HCT116 (cell line): ENCODE results near the gene OSBPL1A. TPM values are rescaled to one million over a fixed set of nuclear protein-coding genes. Genes with fewer than 3 reads are reported as not detected.

Experiments used
- ATAC-seq: fragments of 200-7000 bp; cut with Tn5 transposase; 2 replicates; pipeline ENCODE4 v1.9.1; 2020; ENCODE audit warnings: mild to moderate bottlenecking, moderate library complexity
- BruUV-seq: library from RNA; stranded (reverse); fragments of 400-500 nt; replicated peaks from 2 replicates; lab custom pipeline; 2021; lab: Mats Ljungman, UMichigan
- CTCF ChIA-PET: fragments of 300-600 bp; sonication (Branson Sonifier 250); formaldehyde crosslinking; loops from one replicate; lab custom pipeline; 2021; ENCODE audit warnings: antibody characterized with exemption; lab: Charles Lee
- POLR2A ChIA-PET: fragments of 300-600, 350-600 bp; sonication (Branson Sonifier 250); formaldehyde crosslinking; loops from one replicate; lab custom pipeline; 2021; ENCODE audit warnings: antibody characterized with exemption; lab: Charles Lee
- RAD21 ChIA-PET, 2 experiments: fragments of 300-600 bp; sonication (Branson Sonifier 250); formaldehyde crosslinking; loops; one replicate each; lab custom pipeline; 2023; ENCODE audit warnings: low total read pairs in 2 of 2; ENCODE audit not compliant: uncharacterized antibody in 2 of 2, unreplicated experiment in 2 of 2, low non-redundant PET in 1 of 2; lab: Charles Lee
- DNase-seq: peaks from one replicate; pipeline ENCODE4 v3.0.0-alpha.2; 2010; ENCODE audit warnings: low read depth, low spot score
- H2AFZ ChIP-seq: fragments of 200-600 bp; shearing (Covaris generic), sonication (generic); 2 replicates; pipeline ENCODE4 v1.6.1; 2017; ENCODE audit warnings: low read depth, mixed run types, mixed read lengths, antibody characterized with exemption, low read length; ENCODE audit not compliant: poor library complexity, severe bottlenecking
- H3K27ac ChIP-seq: 2 replicates; pipeline ENCODE4 v1.5.1; 2012; ENCODE audit warnings: low read depth, low read length
- H3K27me3 ChIP-seq: fragments of 200-600 bp; sonication (generic); 2 replicates; pipeline ENCODE4 v1.6.1; 2016; ENCODE audit warnings: mixed run types, low read length, mixed read lengths; ENCODE audit not compliant: insufficient read depth
- H3K36me3 ChIP-seq, 2 experiments: fragments of 200-500 bp in 1 of 2; fragments of 200-600 bp in 1 of 2; sonication (Bioruptor generic) in 1 of 2; sonication (generic) in 1 of 2; 2 replicates each; pipeline versions ENCODE4 v1.5.1 to v1.6.1; 2014 to 2016; ENCODE audit warnings: low read length in 2 of 2, inconsistent platforms in 1 of 2, mixed read lengths in 1 of 2, mixed run types in 1 of 2; ENCODE audit not compliant: insufficient read depth in 2 of 2, control insufficient read depth in 1 of 2
- H3K4me1 ChIP-seq, 2 experiments: fragments of 200-600 bp in 1 of 2; sonication (generic) in 1 of 2; 2 replicates each; pipeline versions ENCODE4 v1.5.1 to v1.6.1; 2012 to 2017; ENCODE audit warnings: low read length in 2 of 2, inconsistent platforms in 1 of 2, mild to moderate bottlenecking in 1 of 2, mixed read lengths in 1 of 2, mixed run types in 1 of 2, moderate library complexity in 1 of 2; ENCODE audit not compliant: insufficient read depth in 2 of 2, control insufficient read depth in 1 of 2
- H3K4me2 ChIP-seq: fragments of 200-600 bp; sonication (generic); 2 replicates; pipeline ENCODE4 v1.6.1; 2017; ENCODE audit warnings: mixed run types, low read length, mixed read lengths
- H3K4me3 ChIP-seq, 2 experiments: fragments of 200-600 bp in 1 of 2; sonication (generic) in 1 of 2; replicated peaks in 1 of 2; 2 replicates each; pipeline ENCODE4 v1.5.1; 2011 to 2016; ENCODE audit warnings: low read length in 2 of 2, control low read depth in 1 of 2, low read depth in 1 of 2, mild to moderate bottlenecking in 1 of 2, mixed read lengths in 1 of 2, mixed run types in 1 of 2
- H3K79me2 ChIP-seq: fragments of 200-600 bp; sonication (generic); 2 replicates; pipeline ENCODE4 v1.6.1; 2017; ENCODE audit warnings: mild to moderate bottlenecking, mixed run types, low read length, moderate library complexity, mixed read lengths; ENCODE audit not compliant: insufficient read depth
- H3K9ac ChIP-seq: fragments of 200-600 bp; sonication (generic); 2 replicates; pipeline ENCODE4 v1.6.1; 2016; ENCODE audit warnings: low read length, mixed read lengths
- H3K9me2 ChIP-seq: fragments of 200-600 bp; sonication (generic), shearing (Covaris generic); 2 replicates; pipeline ENCODE4 v1.6.1; 2017; ENCODE audit warnings: mixed run types, mild to moderate bottlenecking, moderate library complexity; ENCODE audit not compliant: insufficient read depth
- H3K9me3 ChIP-seq, 2 experiments: fragments of 200-500 bp in 1 of 2; fragments of 200-600 bp in 1 of 2; sonication (Bioruptor generic) in 1 of 2; sonication (generic) in 1 of 2; 2 replicates each; pipeline ENCODE4 v1.6.1; 2014 to 2017; ENCODE audit warnings: low read length in 2 of 2, mixed read lengths in 2 of 2, inconsistent platforms in 1 of 2, low read depth in 1 of 2, mild to moderate bottlenecking in 1 of 2, mixed run types in 1 of 2, moderate library complexity in 1 of 2; ENCODE audit not compliant: control insufficient read depth in 1 of 2, insufficient read depth in 1 of 2
- H4K20me1 ChIP-seq: fragments of 200-600 bp; sonication (generic), shearing (Covaris generic); 2 replicates; pipeline ENCODE4 v1.6.1; 2017; ENCODE audit warnings: mixed run types, mild to moderate bottlenecking, moderate library complexity; ENCODE audit not compliant: insufficient read depth
- EGR1 ChIP-seq: IDR thresholded peaks from 2 replicates; pipeline ENCODE4 v1.6.1; 2012; ENCODE audit warnings: low read depth
- FOSL1 ChIP-seq: IDR thresholded peaks from 2 replicates; pipeline ENCODE4 v1.6.1; 2012; ENCODE audit warnings: low read depth
- JUND ChIP-seq: IDR thresholded peaks from 2 replicates; pipeline ENCODE4 v1.6.1; 2012
- POLR2A ChIP-seq: IDR thresholded peaks from 2 replicates; pipeline ENCODE4 v1.7.0; 2011; ENCODE audit warnings: borderline replicate concordance; ENCODE audit not compliant: insufficient read depth, insufficient read length; ENCODE audit errors: extremely low read depth
- POLR2AphosphoS5 ChIP-seq: IDR thresholded peaks from 2 replicates; pipeline ENCODE4 v1.6.1; 2011; ENCODE audit warnings: mild to moderate bottlenecking, low read depth, low read length, moderate library complexity
- RAD21 ChIP-seq: IDR thresholded peaks from 2 replicates; pipeline ENCODE4 v1.6.1; 2012; ENCODE audit warnings: low read depth, mild to moderate bottlenecking
- SIN3A ChIP-seq: IDR thresholded peaks from 2 replicates; pipeline ENCODE4 v1.6.1; 2012; ENCODE audit warnings: low read depth
- SRF ChIP-seq: IDR thresholded peaks from 2 replicates; pipeline ENCODE4 v1.6.1; 2012; ENCODE audit warnings: low read depth
- YY1 ChIP-seq: IDR thresholded peaks from 2 replicates; pipeline ENCODE4 v1.6.1; 2011; ENCODE audit warnings: low read length, low read depth, moderate library complexity, mild to moderate bottlenecking; ENCODE audit not compliant: insufficient replicate concordance; ENCODE audit errors: extremely low read depth
- ZFX ChIP-seq: fragments of 450-650 bp; IDR thresholded peaks from 2 replicates; pipeline ENCODE4 v1.6.1; 2017
- intact Hi-C: fragments of 100-400 bp; cut with micrococcal nuclease; formaldehyde crosslinking; loops from 2 replicates; pipeline ENCODE4 v1.10.0; 2022
- total RNA-seq: library from RNA; stranded (reverse); gene quantifications from one replicate; pipeline ENCODE4 v1.2.1, GENCODE V29; 2021; ENCODE audit not compliant: unreplicated experiment
- TF ChIP-seq, protein P1 (sequence below): IDR thresholded peaks from 2 replicates; pipeline ENCODE4 v1.6.1; 2011; ENCODE audit warnings: mild to moderate bottlenecking, low read length, moderate library complexity; ENCODE audit not compliant: insufficient replicate concordance; ENCODE audit errors: extremely low read depth
- TF ChIP-seq, protein P2 (sequence below): IDR thresholded peaks from 2 replicates; pipeline ENCODE4 v1.6.1; 2012
- TF ChIP-seq, protein P3 (sequence below), 3 experiments: fragments of 200-600 bp in 1 of 3; sonication (generic) in 1 of 3; IDR thresholded peaks in 2 of 3; conservative IDR thresholded peaks in 1 of 3; 2 replicates each; pipeline ENCODE4 v1.5.1; 2012 to 2017; ENCODE audit warnings: low read depth in 2 of 3, low read length in 2 of 3, antibody characterized with exemption in 1 of 3, borderline replicate concordance in 1 of 3, control low read depth in 1 of 3, mild to moderate bottlenecking in 1 of 3, mixed read lengths in 1 of 3, mixed run types in 1 of 3, moderate library complexity in 1 of 3; ENCODE audit not compliant: insufficient read depth in 1 of 3
- TF ChIP-seq, protein P4 (sequence below): IDR thresholded peaks from 2 replicates; pipeline ENCODE4 v1.6.1; 2012

OSBPL1A gene
- total RNA-seq, 1 experiment from 2014 or later, result 18.9 TPM

DNA sequence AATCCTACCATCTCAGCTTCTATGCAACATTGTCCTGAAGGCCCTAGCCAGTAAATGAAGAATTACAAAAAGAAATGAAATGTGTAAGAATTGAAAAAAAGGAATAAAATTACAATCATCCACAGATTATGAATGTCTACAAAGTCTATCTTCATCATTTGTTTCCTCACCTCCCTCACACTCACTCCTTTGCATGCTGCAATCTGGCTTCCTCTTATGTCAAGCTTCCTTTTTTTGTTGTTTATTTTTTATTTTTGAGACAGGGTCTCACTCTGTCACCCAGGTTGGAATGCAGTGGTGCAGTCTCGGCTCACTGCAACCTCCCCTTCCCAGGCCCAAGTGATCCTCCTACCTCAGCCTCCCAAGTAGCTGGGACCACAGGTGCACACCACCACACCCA, 129.7 kb downstream of the OSBPL1A start:
- Histone ChIP-seq H3K27me3 (no peaks in the 10 kb centered on the region), H3K4me2 (no peak overlapping the region), H3K36me3 (no peaks in the 10 kb centered on the region), H3K9ac (no peak overlapping the region), H3K4me1 (peaks cover 19 to 31% of the 10 kb centered on the region in 2 experiments; a peak in 3 of 4 replicates), H4K20me1 (no peaks in the 10 kb centered on the region), H2AFZ (no peak overlapping the region), H3K9me3 (no peaks in the 10 kb centered on the region), H3K4me3 (no peak overlapping the region), H3K9me2 (no peaks in the 10 kb centered on the region), H3K79me2 (peaks cover 45% of the 10 kb centered on the region), H3K27ac (no peak overlapping the region)
- ChIA-PET POLR2A (no interaction called here), CTCF (no interaction called here), RAD21 (no interaction called here)
- no peak for DNase-seq
- TF ChIP-seq FOSL1 (no peak), POLR2AphosphoS5 (no peak), SIN3A (no peak), EGR1 (no peak), ZFX (no peak), POLR2A (no peak), YY1 (no peak), SRF (no peak), JUND (no peak), RAD21 (no peak)
- TF ChIP-seq, protein P1, sequence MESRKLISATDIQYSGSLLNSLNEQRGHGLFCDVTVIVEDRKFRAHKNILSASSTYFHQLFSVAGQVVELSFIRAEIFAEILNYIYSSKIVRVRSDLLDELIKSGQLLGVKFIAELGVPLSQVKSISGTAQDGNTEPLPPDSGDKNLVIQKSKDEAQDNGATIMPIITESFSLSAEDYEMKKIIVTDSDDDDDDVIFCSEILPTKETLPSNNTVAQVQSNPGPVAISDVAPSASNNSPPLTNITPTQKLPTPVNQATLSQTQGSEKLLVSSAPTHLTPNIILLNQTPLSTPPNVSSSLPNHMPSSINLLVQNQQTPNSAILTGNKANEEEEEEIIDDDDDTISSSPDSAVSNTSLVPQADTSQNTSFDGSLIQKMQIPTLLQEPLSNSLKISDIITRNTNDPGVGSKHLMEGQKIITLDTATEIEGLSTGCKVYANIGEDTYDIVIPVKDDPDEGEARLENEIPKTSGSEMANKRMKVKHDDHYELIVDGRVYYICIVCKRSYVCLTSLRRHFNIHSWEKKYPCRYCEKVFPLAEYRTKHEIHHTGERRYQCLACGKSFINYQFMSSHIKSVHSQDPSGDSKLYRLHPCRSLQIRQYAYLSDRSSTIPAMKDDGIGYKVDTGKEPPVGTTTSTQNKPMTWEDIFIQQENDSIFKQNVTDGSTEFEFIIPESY, result no peak
- TF ChIP-seq, protein P2, sequence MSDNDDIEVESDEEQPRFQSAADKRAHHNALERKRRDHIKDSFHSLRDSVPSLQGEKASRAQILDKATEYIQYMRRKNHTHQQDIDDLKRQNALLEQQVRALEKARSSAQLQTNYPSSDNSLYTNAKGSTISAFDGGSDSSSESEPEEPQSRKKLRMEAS, result no peak
- TF ChIP-seq, protein P3, sequence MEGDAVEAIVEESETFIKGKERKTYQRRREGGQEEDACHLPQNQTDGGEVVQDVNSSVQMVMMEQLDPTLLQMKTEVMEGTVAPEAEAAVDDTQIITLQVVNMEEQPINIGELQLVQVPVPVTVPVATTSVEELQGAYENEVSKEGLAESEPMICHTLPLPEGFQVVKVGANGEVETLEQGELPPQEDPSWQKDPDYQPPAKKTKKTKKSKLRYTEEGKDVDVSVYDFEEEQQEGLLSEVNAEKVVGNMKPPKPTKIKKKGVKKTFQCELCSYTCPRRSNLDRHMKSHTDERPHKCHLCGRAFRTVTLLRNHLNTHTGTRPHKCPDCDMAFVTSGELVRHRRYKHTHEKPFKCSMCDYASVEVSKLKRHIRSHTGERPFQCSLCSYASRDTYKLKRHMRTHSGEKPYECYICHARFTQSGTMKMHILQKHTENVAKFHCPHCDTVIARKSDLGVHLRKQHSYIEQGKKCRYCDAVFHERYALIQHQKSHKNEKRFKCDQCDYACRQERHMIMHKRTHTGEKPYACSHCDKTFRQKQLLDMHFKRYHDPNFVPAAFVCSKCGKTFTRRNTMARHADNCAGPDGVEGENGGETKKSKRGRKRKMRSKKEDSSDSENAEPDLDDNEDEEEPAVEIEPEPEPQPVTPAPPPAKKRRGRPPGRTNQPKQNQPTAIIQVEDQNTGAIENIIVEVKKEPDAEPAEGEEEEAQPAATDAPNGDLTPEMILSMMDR (IDR thresholded peaks at IDR 0.05 in 2 of 3, conservative IDR thresholded peaks at IDR 0.05 in 1 of 3; ENCODE audit: borderline replicate concordance in 1 of 3, insufficient read depth in 1 of 3, low read depth in 2 of 3, low read length in 2 of 3), result no peak
- TF ChIP-seq, protein P4, sequence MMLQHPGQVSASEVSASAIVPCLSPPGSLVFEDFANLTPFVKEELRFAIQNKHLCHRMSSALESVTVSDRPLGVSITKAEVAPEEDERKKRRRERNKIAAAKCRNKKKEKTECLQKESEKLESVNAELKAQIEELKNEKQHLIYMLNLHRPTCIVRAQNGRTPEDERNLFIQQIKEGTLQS, result no peak
- intact Hi-C loops, result no loop called here
- ATAC-seq, result no peak
- no TSS peak for BruUV-seq
